ENCODE results near the gene CORIN.

DNA sequence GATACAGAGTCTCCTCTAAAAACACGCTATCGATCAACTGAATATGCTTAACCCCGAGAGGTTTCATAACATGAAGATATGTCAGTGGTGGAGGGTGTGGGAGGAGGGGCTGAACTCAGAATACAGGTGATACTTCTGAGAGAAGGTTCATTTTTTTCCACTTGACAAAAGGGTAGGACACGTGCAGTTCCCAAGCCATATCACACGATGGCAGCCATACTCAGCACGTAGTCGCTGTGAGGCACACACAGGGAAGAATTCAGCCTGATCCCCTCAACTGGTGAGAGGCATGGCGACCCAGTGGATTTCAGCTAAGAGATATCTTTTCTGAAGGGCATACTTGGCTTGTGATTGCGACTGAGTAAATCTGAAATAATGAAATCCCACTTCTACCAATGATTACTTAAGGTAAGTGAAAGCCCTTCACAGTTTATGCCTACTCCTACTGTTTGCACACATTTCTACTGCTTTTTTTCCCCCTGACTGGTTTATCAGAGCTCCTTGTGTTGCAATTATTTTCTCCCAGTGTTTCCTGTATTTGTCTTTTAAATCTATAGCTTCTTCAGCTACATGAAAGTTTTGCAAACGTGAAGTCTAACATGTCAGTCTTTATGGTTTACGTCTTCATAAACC lies 133.1 kb downstream of the CORIN start:
- no peak for TF ChIP-seq ZNF383 (CRISPR knock-in tag; IDR thresholded peaks at IDR 0.05; ENCODE audit: borderline replicate concordance)
- TF ChIP-seq ZNF496 (CRISPR knock-in tag; IDR thresholded peaks at IDR 0.05; ENCODE audit: insufficient replicate concordance): no peak
- TF ChIP-seq, protein P1, sequence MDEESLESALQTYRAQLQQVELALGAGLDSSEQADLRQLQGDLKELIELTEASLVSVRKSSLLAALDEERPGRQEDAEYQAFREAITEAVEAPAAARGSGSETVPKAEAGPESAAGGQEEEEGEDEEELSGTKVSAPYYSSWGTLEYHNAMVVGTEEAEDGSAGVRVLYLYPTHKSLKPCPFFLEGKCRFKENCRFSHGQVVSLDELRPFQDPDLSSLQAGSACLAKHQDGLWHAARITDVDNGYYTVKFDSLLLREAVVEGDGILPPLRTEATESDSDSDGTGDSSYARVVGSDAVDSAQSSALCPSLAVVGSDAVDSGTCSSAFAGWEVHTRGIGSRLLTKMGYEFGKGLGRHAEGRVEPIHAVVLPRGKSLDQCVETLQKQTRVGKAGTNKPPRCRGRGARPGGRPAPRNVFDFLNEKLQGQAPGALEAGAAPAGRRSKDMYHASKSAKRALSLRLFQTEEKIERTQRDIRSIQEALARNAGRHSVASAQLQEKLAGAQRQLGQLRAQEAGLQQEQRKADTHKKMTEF (CRISPR knock-in tag; IDR thresholded peaks at IDR 0.05): no peak
- no peak for TF ChIP-seq SIN3B (IDR thresholded peaks at IDR 0.05; ENCODE audit: low read length)

Measured in HepG2 (cell line).